ENCODE measurements around the gene N4BP2.

N4BP2 gene

DNA sequence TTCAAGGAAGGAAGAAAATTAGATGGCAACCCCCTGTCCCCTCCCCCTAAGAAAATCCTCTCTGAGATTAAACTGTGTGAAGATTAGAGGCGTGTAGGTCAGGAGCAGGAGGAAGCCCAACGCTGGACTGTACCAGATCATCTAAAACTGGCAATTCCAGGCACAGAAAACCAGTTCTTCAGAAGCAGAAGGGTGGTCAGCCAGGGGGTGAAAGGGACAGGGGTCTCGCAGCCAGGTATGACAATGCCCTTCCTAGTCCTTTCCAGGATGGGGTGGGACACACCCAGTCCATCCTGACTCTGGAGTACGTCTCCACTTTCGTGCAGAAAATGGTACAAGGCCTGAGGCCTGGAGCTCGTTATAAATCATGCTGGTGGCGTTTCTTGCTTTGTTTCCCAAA is 136.9 kb downstream of the N4BP2 start:
- POLR2A ChIA-PET: no interaction called here
- TF ChIP-seq, protein P1, sequence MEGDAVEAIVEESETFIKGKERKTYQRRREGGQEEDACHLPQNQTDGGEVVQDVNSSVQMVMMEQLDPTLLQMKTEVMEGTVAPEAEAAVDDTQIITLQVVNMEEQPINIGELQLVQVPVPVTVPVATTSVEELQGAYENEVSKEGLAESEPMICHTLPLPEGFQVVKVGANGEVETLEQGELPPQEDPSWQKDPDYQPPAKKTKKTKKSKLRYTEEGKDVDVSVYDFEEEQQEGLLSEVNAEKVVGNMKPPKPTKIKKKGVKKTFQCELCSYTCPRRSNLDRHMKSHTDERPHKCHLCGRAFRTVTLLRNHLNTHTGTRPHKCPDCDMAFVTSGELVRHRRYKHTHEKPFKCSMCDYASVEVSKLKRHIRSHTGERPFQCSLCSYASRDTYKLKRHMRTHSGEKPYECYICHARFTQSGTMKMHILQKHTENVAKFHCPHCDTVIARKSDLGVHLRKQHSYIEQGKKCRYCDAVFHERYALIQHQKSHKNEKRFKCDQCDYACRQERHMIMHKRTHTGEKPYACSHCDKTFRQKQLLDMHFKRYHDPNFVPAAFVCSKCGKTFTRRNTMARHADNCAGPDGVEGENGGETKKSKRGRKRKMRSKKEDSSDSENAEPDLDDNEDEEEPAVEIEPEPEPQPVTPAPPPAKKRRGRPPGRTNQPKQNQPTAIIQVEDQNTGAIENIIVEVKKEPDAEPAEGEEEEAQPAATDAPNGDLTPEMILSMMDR (IDR thresholded peaks at IDR 0.05; ENCODE audit: insufficient read depth, low read length, missing control alignments): no peak
- no peak overlapping the region for H3K4me3 ChIP-seq (ENCODE audit: low read depth, low read length)
- CTCF ChIA-PET: no interaction called here
- DNase-seq (ENCODE audit: low read depth, low spot score): no peak

DNA sequence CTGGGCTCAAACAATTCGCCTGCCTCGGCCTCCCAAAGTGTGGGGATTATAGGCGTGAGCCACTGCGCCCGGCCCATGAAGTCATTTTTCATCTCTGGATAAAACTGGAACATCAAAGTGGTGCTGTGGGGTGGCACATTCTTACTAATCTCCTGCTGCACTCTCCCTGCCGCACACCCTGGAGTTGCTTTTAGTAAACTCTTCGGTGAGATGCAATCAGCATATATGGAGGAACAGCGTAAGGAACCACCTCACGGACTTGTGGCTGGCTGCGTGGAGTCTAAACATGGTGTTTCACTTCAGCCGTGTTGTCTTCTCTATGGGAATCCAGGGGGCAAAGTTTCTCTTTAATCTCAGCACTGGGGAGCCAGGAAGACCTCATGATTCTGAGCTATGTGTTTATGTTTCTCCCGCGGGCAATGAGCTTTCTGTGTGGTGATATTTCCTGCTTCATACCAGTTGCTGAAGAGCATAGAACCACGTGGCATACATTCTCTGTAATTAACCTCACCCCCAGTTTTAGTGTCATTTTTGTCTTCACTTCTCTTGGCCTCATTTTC is 138.0 kb downstream of the N4BP2 start:
- ChIA-PET CTCF (interaction anchor here (1.0 to 1.2 kb wide), 2 partner anchors 9 to 45 kb away, joined by 3 read pairs; no protein-coding TSS in a partner anchor), POLR2A (no interaction called here)
- TF ChIP-seq, protein P1 (IDR thresholded peaks at IDR 0.05; ENCODE audit: insufficient read depth, low read length, missing control alignments): no peak
- no peak overlapping the region for H3K4me3 ChIP-seq (ENCODE audit: low read depth, low read length)
- no peak for DNase-seq (ENCODE audit: low read depth, low spot score)

DNA sequence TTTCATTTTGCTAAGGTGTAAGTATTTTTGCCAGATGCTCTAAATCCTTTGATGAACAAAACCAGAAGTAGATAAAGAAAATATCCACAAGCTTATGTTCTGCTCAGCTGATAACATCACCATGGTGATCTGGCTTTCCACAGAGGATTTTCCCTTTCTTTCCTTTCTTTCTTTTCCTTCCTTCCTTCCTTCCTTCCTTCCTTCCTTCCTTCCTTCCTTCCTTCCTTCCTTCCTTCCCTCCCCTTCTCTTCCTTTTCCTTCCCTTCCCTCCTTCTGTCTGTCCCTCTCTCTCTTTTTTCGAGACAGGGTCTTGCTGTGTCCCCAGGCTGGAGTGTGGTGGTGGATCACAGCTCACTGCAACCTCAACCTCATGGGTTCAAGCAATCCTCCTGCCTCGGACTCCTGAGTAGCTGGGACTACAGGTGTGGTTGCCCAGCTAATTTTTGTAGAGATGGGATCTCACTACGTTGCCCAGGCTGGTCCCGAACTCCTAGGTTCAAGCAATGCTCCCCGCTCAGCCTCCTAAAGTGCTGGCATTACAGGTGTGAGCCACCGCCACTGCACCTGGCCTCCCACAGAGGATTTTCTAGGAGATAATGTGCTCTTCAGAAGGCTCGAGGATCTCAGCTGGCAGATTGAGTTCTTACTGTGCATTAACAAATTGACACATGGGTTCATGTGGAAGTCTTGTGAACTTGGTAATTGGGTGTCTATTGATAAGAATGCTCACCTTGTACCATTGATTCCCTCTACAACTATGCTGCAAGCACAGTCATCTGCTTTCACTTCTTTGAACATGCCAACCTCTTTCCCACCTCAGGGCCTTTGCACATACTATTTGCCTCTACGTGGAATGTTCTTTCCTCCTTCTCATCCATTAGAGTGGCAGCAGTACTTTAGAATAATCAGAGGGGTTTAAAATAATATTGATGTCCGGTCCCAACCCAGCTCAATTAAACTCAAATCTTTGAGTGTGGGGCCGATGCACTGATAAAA is 138.8 kb downstream of the N4BP2 start:
- ChIA-PET CTCF (interaction anchor here (1.0 to 1.2 kb wide), 2 partner anchors 8 to 46 kb away, joined by 3 read pairs; no protein-coding TSS in a partner anchor), POLR2A (no interaction called here)
- no peak overlapping the region for H3K4me3 ChIP-seq (ENCODE audit: low read depth, low read length)
- DNase-seq (ENCODE audit: low read depth, low spot score): no peak
- TF ChIP-seq, protein P1 (IDR thresholded peaks at IDR 0.05; ENCODE audit: insufficient read depth, low read length, missing control alignments): no peak

GRCh38 chr4:40196272-40196671 is 139.6 kb downstream of the N4BP2 start:
- no peak overlapping the region for H3K4me3 ChIP-seq (ENCODE audit: low read depth, low read length)
- POLR2A ChIA-PET: no interaction called here

DNA sequence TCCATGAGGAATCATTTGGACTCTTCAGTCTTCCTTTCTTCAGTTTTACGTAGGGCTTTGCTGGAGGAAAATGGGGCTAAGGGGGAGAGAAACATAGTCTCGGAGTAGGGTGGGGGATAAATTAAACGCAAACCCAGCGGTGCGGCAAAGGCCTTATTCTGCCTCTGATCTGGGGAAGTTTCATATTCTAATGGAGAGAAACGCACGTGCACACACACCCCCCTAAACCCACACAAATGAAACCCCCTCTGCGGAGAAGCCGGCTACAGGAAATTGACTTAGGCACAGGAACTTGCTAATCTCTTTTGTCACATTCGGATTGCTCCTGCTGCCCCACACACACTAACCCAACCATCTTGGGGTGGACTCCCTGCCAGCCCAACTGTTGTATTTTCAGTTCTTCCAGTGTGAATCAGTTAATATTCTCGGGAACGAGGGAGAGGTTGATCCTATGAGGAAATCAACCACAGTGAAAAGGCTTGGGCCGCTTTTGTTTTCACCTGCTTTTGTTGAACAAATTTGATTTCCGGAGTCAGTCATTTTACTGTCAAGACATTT is 140.2 kb downstream of the N4BP2 start, which contains the start of gene RHOH:
Gene RHOH (plus strand): TSS at position 308 of the 558 bp plus-strand sequence. CDS start 46,356 bp downstream, outside the sequence.
- POLR2A ChIA-PET: no interaction called here
- CTCF ChIA-PET: no interaction called here

More at GRCh38 chr4:40196272-40196671, 139.6 kb downstream of the N4BP2 start:
- CTCF ChIA-PET: no interaction called here
- TF ChIP-seq, protein P1 (IDR thresholded peaks at IDR 0.05; ENCODE audit: insufficient read depth, low read length, missing control alignments): no peak
- no peak for DNase-seq (ENCODE audit: low read depth, low spot score)

More for the DNA sequence above, 140.2 kb downstream of the N4BP2 start, which contains the start of gene RHOH:
- no peak for DNase-seq (ENCODE audit: low read depth, low spot score)
- H3K4me3 ChIP-seq (ENCODE audit: low read depth, low read length): no peak within 1 kb of the TSS
- TF ChIP-seq, protein P1 (IDR thresholded peaks at IDR 0.05; ENCODE audit: insufficient read depth, low read length, missing control alignments): no peak
